Adrenal gland (tissue), 12 donors: ENCODE results near the gene ATP5PD. TPM values are rescaled to one million over a fixed set of nuclear protein-coding genes. Genes with fewer than 3 reads are reported as not detected.
A peak's percentile ranks its signal among the peaks of the same experiment; 100 is the strongest.

Experiments used
- DNase-seq, 7 donors: peaks; one replicate each; pipeline ENCODE4 v3.0.0-alpha.2; 2019 to 2020
- H3K27ac ChIP-seq, 5 donors: fragments of 200-600 bp; sonication (generic) in 4 of 5; 1 replicate in 3 of 5; 2 replicates in 2 of 5; pipeline versions ENCODE4 v1.5.1 to v1.8.0; 2016 to 2020; ENCODE audit warnings: mild to moderate bottlenecking in 1 of 5
- H3K27me3 ChIP-seq: fragments of 200-600 bp; 2 replicates; pipeline ENCODE4 v1.8.0; 2021
- H3K36me3 ChIP-seq, 2 donors: fragments of 200-600 bp; replicated peaks in 1 of 2; 1 replicate in 1 of 2; 2 replicates in 1 of 2; pipeline versions ENCODE4 v1.5.1 to v1.8.0; 2018 to 2022
- H3K4me1 ChIP-seq, 2 donors: fragments of 200-600 bp; replicated peaks in 1 of 2; 1 replicate in 1 of 2; 2 replicates in 1 of 2; pipeline versions ENCODE4 v1.5.1 to v1.8.0; 2018 to 2021
- H3K4me3 ChIP-seq, 4 donors: fragments of 200-600 bp; sonication (generic) in 3 of 4; one replicate each; pipeline ENCODE4 v1.5.1; 2016 to 2018
- H3K9me3 ChIP-seq, 3 donors: fragments of 200-600 bp; sonication (generic) in 1 of 3; replicated peaks in 1 of 3; 1 replicate in 2 of 3; 2 replicates in 1 of 3; pipeline versions ENCODE4 v1.5.1 to v1.8.0; 2016 to 2021
- CTCF ChIP-seq, 6 experiments: fragments of 450-650 bp in 4 of 6; fragments of 200-600 bp in 2 of 6; sonication (generic) in 1 of 6; IDR thresholded peaks; 1 replicate in 5 of 6; 2 replicates in 1 of 6; pipeline versions ENCODE4 v1.5.1 to v1.8.0; 2016 to 2021; ENCODE audit warnings: antibody characterized with exemption in 6 of 6, mild to moderate bottlenecking in 2 of 6, moderate library complexity in 1 of 6
- POLR2A ChIP-seq, 2 donors: fragments of 450-650 bp; IDR thresholded peaks; one replicate each; pipeline ENCODE4 v1.6.1; 2017; ENCODE audit warnings: antibody characterized with exemption in 2 of 2, mild to moderate bottlenecking in 2 of 2, moderate library complexity in 1 of 2
- WGBS, 4 donors: extraction: QIAGEN DNeasy Blood & Tissue Kit in 2 of 4; methylation state at CpG; one replicate each; pipeline versions ENCODE4 v1.1.5 to v1.1.7; 2013 to 2017; 5-methylcytosine and 5-hydroxymethylcytosine counted together
- intact Hi-C, 2 donors: fragments of 100-400 bp; cut with DNase I; formaldehyde crosslinking; loops; one replicate each; pipeline versions ENCODE4 v1.14.1 to v1.15.0; 2022 to 2023
- polyA plus RNA-seq, 3 donors: library from polyadenylated mRNA; stranded (reverse); fragments of 200-250 nt in 2 of 3; fragments of 350-450 nt in 1 of 3; fragmentation: Illumina TruSeq in 1 of 3; extraction: RNeasy Lipid Tissue Mini Kit (QIAGEN cat#74804) in 1 of 3; gene quantifications; one replicate each; pipeline ENCODE4 v1.2.3, GENCODE V29; 2013 to 2014
- total RNA-seq, 9 donors: library from RNA; depleted of rRNA in 4 of 9; stranded (reverse); fragments of >200 nt in 4 of 9; fragments of 120-200 nt in 1 of 9; fragmentation: NEBNext Ultra II Directional in 1 of 9; extraction: Animal tissue kit (Norgen Biotek cat#: 25700) in 1 of 9; gene quantifications; one replicate each; pipeline versions ENCODE4 v1.1.0 to v1.2.4, GENCODE V29; 2013 to 2023
- donor health status: healthy with polysubstance abuse.
- donor health status: Bipolar disorder and iron deficiency.
- donor health status: DM: yes; HTN: yes; CAD: no.
- donor health status: DM: no; HTN: no; CAD: no.
- donor health status: DM: no; HTN: no; CAD: no.
- donor health status: DM: yes; HTN: yes; CAD: no.

The ATP5PD gene
- total and polyA plus RNA-seq, 12 donors, result 215 to 826 (median 308) TPM

DNA sequence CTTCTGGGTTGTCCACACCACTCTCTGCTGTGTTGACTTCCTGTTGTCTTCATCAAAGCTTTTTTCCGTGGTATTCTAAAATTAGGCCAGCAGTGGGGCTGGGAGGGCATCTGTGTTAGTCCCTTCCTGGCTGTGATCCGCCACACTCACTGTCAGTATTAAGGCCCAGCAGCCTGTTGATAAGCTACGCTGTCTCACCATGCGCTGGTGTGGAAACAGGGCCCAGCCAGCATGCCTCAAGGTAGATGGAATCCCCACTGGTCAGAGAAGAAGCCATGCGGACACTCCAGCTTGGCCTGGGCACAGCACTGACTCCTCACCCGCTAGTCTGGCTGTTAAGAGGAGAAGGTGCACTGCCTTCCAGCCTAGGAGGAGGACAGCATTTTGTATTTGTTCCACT lies 48.0 kb downstream of the ATP5PD start:
- TF ChIP-seq POLR2A (IDR thresholded peaks at IDR 0.05) (no peak), CTCF (IDR thresholded peaks at IDR 0.05) (no peak)
- 64 to 81% (median 76%) methylated on average over 6 of the region's 6 CpGs for WGBS, 4 donors
- no peaks in the 10 kb centered on the region for H3K4me1 ChIP-seq
- no peak overlapping the region for H3K4me3 ChIP-seq
- intact Hi-C loops, result no loop called here
- peaks cover 0 to 22% of the 10 kb centered on the region in 2 donors for H3K36me3 ChIP-seq
- H3K27ac ChIP-seq, result no peak overlapping the region
- H3K9me3 ChIP-seq, result no peaks in the 10 kb centered on the region
- H3K27me3 ChIP-seq, result no peaks in the 10 kb centered on the region
- DNase-seq, result no peak

- Histone ChIP-seq H3K27me3 (no peaks in the 10 kb centered on the region), H3K27ac (no peak overlapping the region), H3K4me3 (no peak overlapping the region), H3K4me1 (peaks cover 12 to 16% of the 10 kb centered on the region in 2 donors), H3K36me3 (no peaks in the 10 kb centered on the region), H3K9me3 (no peaks in the 10 kb centered on the region)
- DNase-seq, result no peak
- intact Hi-C loops, result no loop called here
- WGBS, 4 donors, result 69 to 73% (median 72%) methylated on average over 5 of the region's 5 CpGs
- TF ChIP-seq CTCF (IDR thresholded peaks at IDR 0.05) (no peak), POLR2A (IDR thresholded peaks at IDR 0.05) (no peak)
These were observed 50.9 kb downstream of the ATP5PD start for GRCh38 chr17:74995847-74996246.

- Histone ChIP-seq H3K9me3 (no peaks in the 10 kb centered on the region), H3K27ac (no peak overlapping the region), H3K27me3 (no peaks in the 10 kb centered on the region), H3K36me3 (no peaks in the 10 kb centered on the region), H3K4me1 (peaks cover 12 to 16% of the 10 kb centered on the region in 2 donors), H3K4me3 (no peak overlapping the region)
- no peak for DNase-seq
- intact Hi-C loops, result no loop called here
- WGBS, 4 donors, result 83 to 89% (median 86%) methylated on average over 7 of the region's 7 CpGs
- TF ChIP-seq CTCF (IDR thresholded peaks at IDR 0.05) (no peak), POLR2A (IDR thresholded peaks at IDR 0.05) (no peak)
These were observed 52.3 kb downstream of the ATP5PD start for GRCh38 chr17:74994440-74994839.

GRCh38 chr17:74992223-74992622 lies 54.5 kb downstream of the ATP5PD start:
- 9 to 48% (median 29%) methylated on average over 2 of the region's 2 CpGs for WGBS, 4 donors
- H3K27me3 ChIP-seq, result no peaks in the 10 kb centered on the region
- H3K4me1 ChIP-seq, result peaks cover 22 to 25% of the 10 kb centered on the region in 2 donors
- H3K36me3 ChIP-seq, result no peaks in the 10 kb centered on the region
- H3K9me3 ChIP-seq, result no peaks in the 10 kb centered on the region
- no peak for DNase-seq
- H3K4me3 ChIP-seq, result no peak overlapping the region
- TF ChIP-seq CTCF (IDR thresholded peaks at IDR 0.05) (no peak), POLR2A (IDR thresholded peaks at IDR 0.05) (no peak)
- intact Hi-C loops, result no loop called here
- H3K27ac ChIP-seq, result peak overlapping the region; percentile 17 to 91 (median 74)
